ENCODE results near the gene ZNF384.

ZNF384 gene

DNA sequence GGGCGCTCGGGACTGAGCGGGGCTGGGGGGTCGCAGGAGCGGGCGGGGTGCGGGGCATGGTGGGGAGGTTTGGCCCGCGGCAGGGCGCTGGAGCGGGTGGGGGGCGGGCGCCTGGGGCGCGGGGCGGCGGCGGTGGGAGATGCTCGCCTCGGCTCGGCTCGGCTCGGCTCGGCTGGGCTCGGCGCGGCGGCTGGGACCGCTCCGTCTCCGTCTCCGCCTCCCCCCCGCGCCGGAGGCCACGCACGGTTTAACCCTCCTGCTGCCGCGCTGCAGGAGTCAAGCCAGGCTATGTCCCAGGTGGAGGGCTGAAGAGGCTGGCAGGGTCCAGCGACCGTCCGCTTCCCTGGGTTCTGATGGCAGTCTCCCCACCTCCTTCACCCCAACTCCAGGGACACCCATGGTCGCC is 11.5 kb upstream of the ZNF384 start, which contains the start of gene PIANP:
Gene PIANP, minus strand, starts transcription at position 170 of the 406 bp plus-strand sequence. CDS start 2,754 bp downstream, outside the sequence.
- Histone ChIP-seq H3K36me3 (peaks cover 3% of the 10 kb centered on the region), H3K4me3 (ENCODE audit: low read depth, low read length) (peak within 1 kb of the TSS; percentile 79), H3K27ac (peak within 1 kb of the TSS; percentile 63), H3K27me3 (ENCODE audit: insufficient read depth, low read depth, severe bottlenecking) (no peaks in the 10 kb centered on the region), H3K9me3 (ENCODE audit: severe bottlenecking) (no peaks in the 10 kb centered on the region)
- TF ChIP-seq, protein P1, sequence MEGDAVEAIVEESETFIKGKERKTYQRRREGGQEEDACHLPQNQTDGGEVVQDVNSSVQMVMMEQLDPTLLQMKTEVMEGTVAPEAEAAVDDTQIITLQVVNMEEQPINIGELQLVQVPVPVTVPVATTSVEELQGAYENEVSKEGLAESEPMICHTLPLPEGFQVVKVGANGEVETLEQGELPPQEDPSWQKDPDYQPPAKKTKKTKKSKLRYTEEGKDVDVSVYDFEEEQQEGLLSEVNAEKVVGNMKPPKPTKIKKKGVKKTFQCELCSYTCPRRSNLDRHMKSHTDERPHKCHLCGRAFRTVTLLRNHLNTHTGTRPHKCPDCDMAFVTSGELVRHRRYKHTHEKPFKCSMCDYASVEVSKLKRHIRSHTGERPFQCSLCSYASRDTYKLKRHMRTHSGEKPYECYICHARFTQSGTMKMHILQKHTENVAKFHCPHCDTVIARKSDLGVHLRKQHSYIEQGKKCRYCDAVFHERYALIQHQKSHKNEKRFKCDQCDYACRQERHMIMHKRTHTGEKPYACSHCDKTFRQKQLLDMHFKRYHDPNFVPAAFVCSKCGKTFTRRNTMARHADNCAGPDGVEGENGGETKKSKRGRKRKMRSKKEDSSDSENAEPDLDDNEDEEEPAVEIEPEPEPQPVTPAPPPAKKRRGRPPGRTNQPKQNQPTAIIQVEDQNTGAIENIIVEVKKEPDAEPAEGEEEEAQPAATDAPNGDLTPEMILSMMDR (IDR thresholded peaks at IDR 0.05; ENCODE audit: low read depth, low read length): no peak
- peak; percentile 72 for DNase-seq

DNA sequence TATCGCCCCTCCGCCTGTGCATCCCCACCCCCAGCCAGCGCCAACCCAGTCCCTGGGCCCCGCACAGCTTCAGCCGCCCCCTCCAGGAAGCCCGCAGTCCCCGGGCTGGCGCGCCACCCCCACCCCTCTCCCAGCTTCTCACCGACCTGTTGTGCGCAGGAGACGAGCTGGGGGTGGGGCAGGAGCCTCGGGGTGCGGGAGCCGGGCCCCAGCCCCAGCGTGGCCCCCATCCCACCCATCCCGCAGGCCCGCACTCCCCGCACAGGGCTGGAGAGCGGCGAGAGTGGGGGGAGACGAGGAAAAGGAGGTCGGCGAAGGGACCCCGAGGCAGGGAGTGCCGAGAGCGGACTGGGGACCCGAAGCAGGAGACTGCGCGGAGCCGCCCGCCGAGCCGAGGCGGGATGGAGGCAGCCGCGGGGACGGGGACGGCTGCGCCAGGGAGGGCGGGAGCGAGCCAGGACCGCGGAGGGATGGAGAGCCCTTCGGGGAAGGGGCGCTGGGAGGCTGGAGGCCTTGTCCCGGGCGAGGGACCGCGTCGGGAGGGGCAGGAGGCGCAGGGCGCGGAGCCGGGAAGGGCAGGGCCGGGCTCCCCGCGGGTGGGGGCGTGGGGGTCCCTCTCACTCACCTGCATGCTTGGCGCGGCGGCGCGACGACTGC is 10.9 kb upstream of the ZNF384 start:
- Histone ChIP-seq H3K36me3 (peaks cover 3% of the 10 kb centered on the region), H3K27ac (peak overlapping the region; percentile 63), H3K27me3 (ENCODE audit: insufficient read depth, low read depth, severe bottlenecking) (no peaks in the 10 kb centered on the region), H3K9me3 (ENCODE audit: severe bottlenecking) (no peaks in the 10 kb centered on the region), H3K4me3 (ENCODE audit: low read depth, low read length) (peak overlapping the region; percentile 79)
- TF ChIP-seq, protein P1 (IDR thresholded peaks at IDR 0.05; ENCODE audit: low read depth, low read length): no peak
- peak; percentile 38 for DNase-seq

DNA sequence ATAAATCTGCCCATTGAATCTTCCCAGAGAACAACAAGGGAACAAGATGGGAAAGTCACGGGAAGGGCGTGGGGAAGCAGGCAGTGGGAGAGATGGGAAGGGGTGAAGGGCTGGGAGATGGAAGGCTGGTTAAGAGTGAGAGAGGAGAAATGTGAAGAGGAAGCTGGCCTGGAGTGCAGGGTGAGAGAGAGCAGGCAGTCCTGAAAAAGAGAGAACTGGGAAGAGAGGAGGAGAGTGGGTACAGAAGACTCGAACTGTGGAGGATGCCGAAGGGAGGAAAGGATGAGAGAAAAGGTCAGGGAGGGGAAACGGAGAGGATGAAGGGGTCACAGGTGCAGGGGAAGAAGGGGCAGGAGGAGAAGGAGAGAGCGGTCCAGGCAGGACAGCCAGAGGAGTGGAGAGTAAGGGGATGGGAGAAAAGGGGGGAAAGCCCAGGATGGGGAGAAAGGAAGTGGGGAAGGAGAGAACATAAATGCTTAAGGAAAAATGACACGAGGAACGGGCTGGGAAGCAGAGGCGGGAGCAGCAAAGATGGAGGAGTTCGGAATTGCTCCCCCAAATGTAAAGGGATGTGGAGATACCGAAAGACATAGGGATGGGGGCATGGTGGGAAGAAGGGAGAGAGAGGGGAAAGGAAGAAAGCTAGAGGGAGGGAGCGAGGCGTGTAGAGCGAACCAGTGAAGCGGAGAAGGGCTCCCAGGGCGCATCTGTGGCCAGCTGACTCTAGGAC is 10.2 kb upstream of the ZNF384 start:
- no peak for DNase-seq

GRCh38 chr12:6698352-6699046 is 9.3 kb upstream of the ZNF384 start:
- Histone ChIP-seq H3K27me3 (ENCODE audit: insufficient read depth, low read depth, severe bottlenecking) (no peaks in the 10 kb centered on the region), H3K27ac (no peak overlapping the region), H3K9me3 (ENCODE audit: severe bottlenecking) (no peaks in the 10 kb centered on the region), H3K4me3 (ENCODE audit: low read depth, low read length) (no peak overlapping the region), H3K36me3 (peaks cover 3% of the 10 kb centered on the region)
- DNase-seq: no peak
- TF ChIP-seq, protein P1 (IDR thresholded peaks at IDR 0.05; ENCODE audit: low read depth, low read length): no peak

More for the DNA sequence above, 10.2 kb upstream of the ZNF384 start:
- H3K36me3 ChIP-seq: peaks cover 3% of the 10 kb centered on the region
- no peak overlapping the region for H3K27ac ChIP-seq
- no peaks in the 10 kb centered on the region for H3K27me3 ChIP-seq (ENCODE audit: insufficient read depth, low read depth, severe bottlenecking)
- no peaks in the 10 kb centered on the region for H3K9me3 ChIP-seq (ENCODE audit: severe bottlenecking)
- TF ChIP-seq, protein P1 (IDR thresholded peaks at IDR 0.05; ENCODE audit: low read depth, low read length): no peak
- H3K4me3 ChIP-seq (ENCODE audit: low read depth, low read length): peak overlapping the region; percentile 79

DNA sequence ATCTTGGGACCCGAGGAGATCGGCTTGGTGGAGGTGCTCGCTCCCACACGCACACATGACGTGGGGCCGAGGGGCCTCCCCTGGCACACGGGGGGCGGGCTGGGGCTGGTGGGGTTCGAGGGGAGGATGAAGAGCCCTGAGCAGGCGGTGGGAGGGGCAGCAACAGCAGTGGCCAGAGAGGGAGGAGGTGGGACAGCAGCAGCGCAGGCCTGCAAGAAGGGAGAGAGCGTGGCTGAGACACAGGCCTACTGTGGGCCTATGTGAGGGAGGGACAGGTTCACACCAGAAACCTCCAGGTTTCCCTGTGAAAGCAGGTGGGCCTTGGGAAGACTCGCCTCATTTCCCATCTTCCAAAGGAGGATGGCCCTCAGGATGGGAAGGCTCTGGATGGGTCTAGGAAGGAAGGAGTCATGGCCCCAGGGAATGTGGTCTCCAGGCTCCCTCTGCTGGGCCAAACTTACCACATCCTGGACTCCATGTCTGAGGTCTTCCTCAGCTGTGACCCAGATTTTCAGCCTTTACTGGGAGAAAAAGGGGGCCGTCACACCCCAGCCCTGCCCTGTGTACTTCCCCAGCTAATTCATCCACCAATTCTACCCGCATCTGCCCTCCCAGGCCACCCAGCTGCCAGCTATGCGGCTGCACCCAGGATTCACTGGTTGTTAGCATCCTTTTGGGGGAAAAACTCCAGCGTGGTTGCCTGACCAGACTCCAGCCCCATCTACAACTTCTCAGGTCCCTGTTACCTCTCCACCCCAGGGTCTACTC is 8.6 kb upstream of the ZNF384 start:
- no peaks in the 10 kb centered on the region for H3K9me3 ChIP-seq (ENCODE audit: severe bottlenecking)
- H3K4me3 ChIP-seq (ENCODE audit: low read depth, low read length): no peak overlapping the region
- H3K27me3 ChIP-seq (ENCODE audit: insufficient read depth, low read depth, severe bottlenecking): no peaks in the 10 kb centered on the region
- TF ChIP-seq, protein P1 (IDR thresholded peaks at IDR 0.05; ENCODE audit: low read depth, low read length): peak; percentile 85
- peak; percentile 65 for DNase-seq
- H3K27ac ChIP-seq: no peak overlapping the region
- peaks cover 3% of the 10 kb centered on the region for H3K36me3 ChIP-seq
